Choroid plexus epithelial cell (primary cell): ENCODE results near the gene RALGAPA1.
"Not testable (repeated sequence)": the region's sequence is repeated elsewhere in the genome, so short reads cannot be mapped to it uniquely, and the experiment has no call there.

Source experiments
- DNase-seq: peaks from one replicate; pipeline ENCODE4 v3.0.0-alpha.2; 2010; ENCODE audit warnings: low read depth
- H3K4me3 ChIP-seq: 2 replicates; pipeline ENCODE4 v1.5.1; 2011; ENCODE audit warnings: low read depth, mild to moderate bottlenecking, control low read depth, low read length, moderate library complexity
- TF ChIP-seq, protein P1 (sequence below): conservative IDR thresholded peaks from 2 replicates; pipeline ENCODE4 v1.5.1; 2011; ENCODE audit warnings: low read depth, mild to moderate bottlenecking, control low read depth, inconsistent platforms, low read length, moderate library complexity

The RALGAPA1 gene

DNA sequence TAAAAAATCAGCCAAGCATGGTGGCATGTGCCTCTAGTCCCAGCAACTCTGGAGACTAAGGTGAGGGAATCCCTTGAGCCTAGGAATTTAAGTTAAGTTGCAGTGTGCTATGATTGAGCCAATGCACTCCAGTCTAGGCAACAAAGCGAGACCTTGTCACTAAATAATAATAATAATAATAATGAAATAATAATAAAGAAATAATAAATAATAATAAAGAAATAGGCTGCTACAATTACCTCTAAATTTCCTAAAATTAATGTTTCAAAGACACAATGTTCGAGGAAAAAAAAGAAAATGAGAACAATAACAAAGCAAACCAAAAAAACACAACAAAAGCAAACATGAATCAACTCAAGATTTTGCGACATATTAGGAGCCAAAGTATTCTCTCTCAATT, 29.7 kb downstream of the RALGAPA1 start:
- no peak overlapping the region for H3K4me3 ChIP-seq
- TF ChIP-seq, protein P1, sequence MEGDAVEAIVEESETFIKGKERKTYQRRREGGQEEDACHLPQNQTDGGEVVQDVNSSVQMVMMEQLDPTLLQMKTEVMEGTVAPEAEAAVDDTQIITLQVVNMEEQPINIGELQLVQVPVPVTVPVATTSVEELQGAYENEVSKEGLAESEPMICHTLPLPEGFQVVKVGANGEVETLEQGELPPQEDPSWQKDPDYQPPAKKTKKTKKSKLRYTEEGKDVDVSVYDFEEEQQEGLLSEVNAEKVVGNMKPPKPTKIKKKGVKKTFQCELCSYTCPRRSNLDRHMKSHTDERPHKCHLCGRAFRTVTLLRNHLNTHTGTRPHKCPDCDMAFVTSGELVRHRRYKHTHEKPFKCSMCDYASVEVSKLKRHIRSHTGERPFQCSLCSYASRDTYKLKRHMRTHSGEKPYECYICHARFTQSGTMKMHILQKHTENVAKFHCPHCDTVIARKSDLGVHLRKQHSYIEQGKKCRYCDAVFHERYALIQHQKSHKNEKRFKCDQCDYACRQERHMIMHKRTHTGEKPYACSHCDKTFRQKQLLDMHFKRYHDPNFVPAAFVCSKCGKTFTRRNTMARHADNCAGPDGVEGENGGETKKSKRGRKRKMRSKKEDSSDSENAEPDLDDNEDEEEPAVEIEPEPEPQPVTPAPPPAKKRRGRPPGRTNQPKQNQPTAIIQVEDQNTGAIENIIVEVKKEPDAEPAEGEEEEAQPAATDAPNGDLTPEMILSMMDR: no peak
- DNase-seq: no peak

DNA sequence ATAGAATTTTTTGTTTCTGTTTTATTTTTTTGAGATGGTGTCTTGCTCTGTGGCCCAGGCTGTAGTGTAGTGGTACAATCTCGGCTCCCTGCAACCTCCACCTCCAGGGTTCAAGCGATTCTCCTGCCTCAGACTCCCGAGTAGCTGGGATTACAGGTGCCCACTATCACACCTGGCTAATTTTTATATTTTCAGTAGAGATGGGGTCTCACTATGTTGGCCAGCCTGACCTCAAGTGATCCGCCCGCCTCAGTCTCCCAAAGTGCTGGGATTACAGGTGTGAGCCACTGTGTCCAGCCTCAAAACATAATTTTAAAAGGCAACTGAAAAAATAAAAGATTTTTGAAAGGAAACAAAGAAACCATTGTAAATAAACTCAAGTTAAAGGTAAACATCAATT, 31.5 kb downstream of the RALGAPA1 start:
- not testable (repeated sequence) for DNase-seq, H3K4me3 ChIP-seq

DNA sequence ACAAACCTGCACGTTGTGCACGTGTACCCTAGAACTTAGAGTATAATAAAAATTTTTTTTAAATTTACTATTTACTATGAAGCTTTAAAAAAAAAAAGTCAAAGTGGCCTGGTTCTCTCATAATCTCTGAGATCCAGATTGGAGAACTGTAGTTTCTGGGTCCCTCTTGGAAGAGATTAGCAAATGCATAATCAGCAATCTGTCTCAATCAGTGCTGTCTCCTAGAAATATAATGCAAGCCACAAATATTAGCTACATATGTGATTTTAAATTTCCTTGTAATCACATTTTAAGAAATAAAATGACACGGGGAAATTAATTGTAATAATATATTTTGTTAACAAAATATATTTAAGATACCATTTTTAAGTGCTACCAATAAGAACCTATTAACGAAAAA, 32.3 kb downstream of the RALGAPA1 start:
- no peak overlapping the region for H3K4me3 ChIP-seq
- TF ChIP-seq, protein P1: no peak
- no peak for DNase-seq

DNA sequence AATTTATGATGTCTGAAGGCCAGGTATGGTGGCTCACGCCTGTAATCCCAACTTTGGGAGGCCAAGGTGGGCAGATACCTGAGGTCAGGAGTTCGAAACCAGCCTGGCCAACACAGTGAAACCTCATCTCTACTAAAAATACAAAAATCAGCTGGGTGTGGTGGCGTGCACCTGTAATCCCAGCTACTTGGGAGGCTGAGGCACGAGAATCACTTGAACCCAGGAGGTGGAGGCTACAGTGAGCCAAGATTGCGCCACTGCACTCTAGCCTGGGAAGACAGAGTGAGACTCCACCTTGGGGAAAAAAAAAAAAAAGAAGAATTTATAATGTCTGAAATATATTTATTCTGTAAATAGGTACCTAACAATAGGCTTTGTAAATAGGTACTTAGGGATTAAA, 33.0 kb downstream of the RALGAPA1 start:
- H3K4me3 ChIP-seq, DNase-seq: not testable (repeated sequence)

DNA sequence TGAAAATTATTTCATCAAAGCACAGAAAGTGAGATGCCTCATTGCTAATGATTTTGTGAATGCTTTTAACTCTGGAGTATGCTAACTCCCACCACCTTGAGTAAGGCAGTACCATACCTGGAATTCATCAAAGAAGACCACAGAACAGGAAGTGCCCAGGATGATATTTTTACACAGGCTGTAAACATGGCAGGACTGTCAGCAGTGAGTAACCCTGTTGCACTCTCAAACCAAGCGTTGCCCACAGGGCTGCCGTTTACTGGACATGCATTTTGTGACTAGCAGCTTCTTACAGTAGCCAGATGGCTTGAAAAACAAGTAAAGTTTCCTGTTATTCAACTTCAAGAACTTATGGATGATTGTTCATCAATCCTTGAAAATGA, 42.4 kb downstream of the RALGAPA1 start:
- H3K4me3 ChIP-seq: no peak overlapping the region
- DNase-seq: no peak
- TF ChIP-seq, protein P1: no peak

DNA sequence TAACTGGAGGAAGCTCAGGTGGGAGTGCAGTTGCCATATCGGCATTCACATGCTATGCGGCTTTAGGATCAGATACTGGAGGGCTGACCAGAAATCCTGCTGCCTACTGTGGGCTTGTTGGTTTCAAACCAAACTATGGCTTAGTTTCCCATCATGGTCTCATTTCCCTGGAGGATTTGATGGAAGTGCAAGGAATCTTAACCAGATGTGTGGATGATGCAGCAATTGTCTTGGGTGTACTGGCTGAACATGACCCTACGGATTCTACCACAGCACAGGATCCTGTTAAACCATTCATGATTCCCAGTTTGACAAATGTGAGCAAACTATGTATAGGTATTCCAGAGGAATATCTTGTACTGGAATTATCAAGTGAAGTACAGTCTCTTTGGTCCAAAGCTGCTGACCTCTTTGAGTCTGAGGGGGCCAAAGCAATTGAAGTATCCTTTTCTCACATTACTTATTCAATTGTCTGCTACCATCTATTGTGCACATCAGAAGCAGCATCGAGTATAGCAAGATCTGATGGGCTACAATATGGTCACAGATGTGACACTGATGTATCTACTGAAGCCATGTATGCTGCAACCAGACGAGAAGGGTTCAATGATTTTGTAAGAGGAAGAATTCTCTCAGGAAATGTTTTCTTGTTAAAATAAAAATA, 42.9 kb downstream of the RALGAPA1 start:
- no peak overlapping the region for H3K4me3 ChIP-seq
- no peak for DNase-seq
- TF ChIP-seq, protein P1: no peak

DNA sequence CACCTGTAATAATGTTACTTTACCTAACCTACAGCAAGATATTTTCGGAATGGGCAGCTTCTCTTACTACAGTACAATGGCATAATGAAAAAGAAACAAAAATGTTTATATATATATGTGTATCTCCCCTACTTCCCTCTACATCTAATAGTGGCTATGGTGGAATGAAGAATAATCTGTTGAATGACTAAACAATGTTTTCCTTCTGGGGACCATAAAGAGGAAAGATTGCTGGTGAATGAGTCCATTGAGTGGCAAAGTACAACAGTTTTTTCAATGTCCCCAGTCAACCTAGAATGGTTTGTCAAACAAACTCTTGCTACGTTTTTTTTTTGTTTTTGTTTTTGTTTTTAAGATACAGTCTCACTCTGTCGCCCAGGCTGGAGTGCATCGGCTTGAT, 47.2 kb downstream of the RALGAPA1 start:
- no peak overlapping the region for H3K4me3 ChIP-seq
- TF ChIP-seq, protein P1: no peak
- no peak for DNase-seq

DNA sequence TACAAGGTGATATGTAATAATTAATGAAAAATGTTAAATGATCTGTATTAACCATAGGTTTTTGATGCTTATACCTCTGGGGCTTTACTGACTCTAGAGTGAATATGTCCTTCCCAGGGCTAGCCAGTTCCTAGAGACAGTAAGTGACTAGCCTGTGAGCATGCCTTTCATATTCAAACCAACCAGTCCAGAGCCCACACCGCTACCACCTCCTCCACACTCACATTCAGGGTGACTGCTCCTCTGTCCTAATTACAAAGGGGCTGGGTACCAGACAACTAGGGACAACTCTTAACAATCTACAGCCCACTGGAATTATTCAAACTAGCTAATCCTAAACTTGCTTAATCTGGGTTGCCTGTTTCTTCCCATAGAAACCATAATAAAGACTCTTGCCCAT, 49.0 kb downstream of the RALGAPA1 start:
- H3K4me3 ChIP-seq: no peak overlapping the region
- DNase-seq: no peak
- TF ChIP-seq, protein P1: no peak
